NCI-H510A (cell line): ENCODE data around the gene FCHO1.

Experiments
- DNase-seq: peaks from one replicate; lab custom pipeline; 2025; lab: John Stamatoyannopoulos, UW

The FCHO1 gene

GRCh38 chr19:17831419-17831888 is 80.2 kb downstream of the FCHO1 start:
- DNase-seq = no peak

GRCh38 chr19:17832443-17833208 is 81.3 kb downstream of the FCHO1 start:
- DNase-seq = no peak

- no peak for DNase-seq
Observed at GRCh38 chr19:17834350-17835181, 83.3 kb downstream of the FCHO1 start.

- no peak for DNase-seq
Observed at GRCh38 chr19:17835182-17836006, 84.1 kb downstream of the FCHO1 start.

GRCh38 chr19:17836530-17836929 is 85.3 kb downstream of the FCHO1 start:
- DNase-seq = no peak

- no peak for DNase-seq
Observed at GRCh38 chr19:17837972-17838371, 86.7 kb downstream of the FCHO1 start.
